HG03432 (cell line): ENCODE data around the gene PRSS3.
"Not testable (repeated sequence)": the region's sequence is repeated elsewhere in the genome, so short reads cannot be mapped to it uniquely, and the experiment has no call there.

Source experiments
- ATAC-seq: cut with Tn5 transposase; IDR thresholded peaks from one replicate; pipeline ENCODE4 v1.9.1; 2021; ENCODE audit warnings: mild to moderate bottlenecking, moderate library complexity; ENCODE audit not compliant: unreplicated experiment

PRSS3 gene

GRCh38 chr9:33817327-33818166, 22.2 kb downstream of the PRSS3 start:
- ATAC-seq, result peak; percentile 20

- no peak for ATAC-seq
These were observed 22.9 kb downstream of the PRSS3 start for GRCh38 chr9:33818167-33818846.

- no peak for ATAC-seq
These were observed 23.6 kb downstream of the PRSS3 start for GRCh38 chr9:33818847-33819500.

GRCh38 chr9:33820231-33820745, 24.9 kb downstream of the PRSS3 start:
- ATAC-seq, result no peak

GRCh38 chr9:33823801-33824200, 28.4 kb downstream of the PRSS3 start:
- ATAC-seq, result no peak

GRCh38 chr9:33827285-33827684, 31.9 kb downstream of the PRSS3 start:
- ATAC-seq, result not testable (repeated sequence)

- not testable (repeated sequence) for ATAC-seq
These were observed 34.4 kb downstream of the PRSS3 start for GRCh38 chr9:33829641-33830230.

GRCh38 chr9:33835625-33836260, 40.4 kb downstream of the PRSS3 start:
- ATAC-seq, result no peak

GRCh38 chr9:33836261-33836660, 40.9 kb downstream of the PRSS3 start:
- not testable (repeated sequence) for ATAC-seq

GRCh38 chr9:33837138-33837537, 41.8 kb downstream of the PRSS3 start:
- ATAC-seq, result no peak

- no peak for ATAC-seq
These were observed 45.0 kb downstream of the PRSS3 start for GRCh38 chr9:33840381-33840780.

- ATAC-seq, result no peak
These were observed 48.1 kb downstream of the PRSS3 start for GRCh38 chr9:33843312-33843961.

GRCh38 chr9:33846231-33846630, 50.9 kb downstream of the PRSS3 start:
- ATAC-seq, result no peak

GRCh38 chr9:33847894-33848205, 52.5 kb downstream of the PRSS3 start:
- ATAC-seq, result not testable (repeated sequence)
